Measurements from ENCODE around the gene MRPL42.
A peak's percentile ranks its signal among the peaks of the same experiment; 100 is the strongest.

The MRPL42 gene

DNA sequence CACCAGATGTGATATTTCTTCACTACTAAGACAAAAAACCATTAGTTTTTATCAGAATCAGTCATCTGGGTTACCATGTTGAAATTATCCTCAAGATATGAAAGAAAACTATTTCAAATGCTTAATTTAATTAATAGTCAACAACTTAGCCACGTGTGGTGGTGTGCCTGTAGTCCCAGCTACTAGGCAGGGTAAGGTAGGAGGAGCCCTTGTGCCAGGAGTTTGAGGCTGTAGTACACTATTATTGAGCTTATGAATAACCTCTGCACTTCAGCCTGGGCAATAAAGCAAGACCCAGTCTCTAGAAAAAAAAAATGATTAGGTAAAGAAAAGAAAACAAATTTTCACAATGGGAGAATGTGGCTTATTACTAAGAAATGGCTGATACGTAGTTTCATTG lies 33.4 kb downstream of the MRPL42 start:
- no peak for DNase-seq

DNA sequence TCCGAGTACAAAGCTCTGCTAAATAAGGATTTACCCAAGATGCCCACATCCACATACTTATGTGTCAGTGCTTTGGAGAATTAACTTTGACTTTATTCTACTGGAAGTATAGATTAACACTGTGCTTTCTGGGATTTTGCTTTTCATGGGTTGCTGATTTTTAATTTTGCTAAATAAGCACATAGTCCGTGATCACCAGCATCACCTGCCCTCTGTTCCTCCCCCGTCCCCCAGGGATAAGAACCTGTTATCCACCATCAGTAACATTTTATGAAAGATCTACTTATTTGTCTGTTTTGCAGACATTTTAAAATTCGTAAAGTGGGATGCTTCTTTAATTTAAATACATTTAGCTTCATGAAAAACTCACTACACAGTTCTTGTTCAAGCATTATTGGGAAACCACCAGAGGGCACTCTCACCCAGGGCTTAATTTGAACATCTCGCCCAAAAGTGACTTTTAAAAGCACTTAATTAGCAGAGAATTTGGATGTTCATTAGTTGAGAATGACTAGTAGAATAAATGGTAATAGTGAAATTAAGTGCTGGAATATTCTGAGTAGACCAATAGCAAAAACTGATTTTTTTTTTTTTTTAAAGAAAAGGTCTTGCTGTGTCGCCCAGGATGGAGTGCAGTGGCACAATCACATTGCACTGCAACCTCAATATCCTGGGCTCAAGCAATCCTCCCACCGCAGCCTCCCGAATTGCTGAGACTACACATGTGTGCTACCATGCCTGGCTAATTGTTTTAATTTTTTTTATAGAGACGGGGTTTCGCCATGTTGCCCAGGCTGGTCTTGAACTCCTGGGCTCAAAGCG lies 35.7 kb downstream of the MRPL42 start:
- peak; percentile 62 for DNase-seq

DNA sequence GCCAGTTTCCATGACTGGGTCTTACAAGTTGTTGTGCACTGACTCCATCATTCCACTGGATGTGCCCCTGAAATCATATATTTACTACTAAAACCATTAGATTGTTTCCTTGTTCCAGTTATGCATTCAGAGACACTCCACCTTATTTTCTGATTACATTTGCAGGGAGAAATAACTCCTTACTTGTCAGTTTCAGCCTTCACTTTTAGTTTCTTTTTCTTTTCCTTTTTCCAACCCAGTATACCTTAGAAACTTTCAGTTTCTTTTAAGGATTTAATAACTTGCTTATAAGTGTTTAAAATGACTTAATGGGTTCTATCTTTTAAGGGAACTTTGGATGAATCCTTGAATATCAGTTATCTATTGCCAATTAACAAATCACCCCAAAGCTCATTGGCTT lies 39.9 kb downstream of the MRPL42 start:
- DNase-seq = no peak

DNA sequence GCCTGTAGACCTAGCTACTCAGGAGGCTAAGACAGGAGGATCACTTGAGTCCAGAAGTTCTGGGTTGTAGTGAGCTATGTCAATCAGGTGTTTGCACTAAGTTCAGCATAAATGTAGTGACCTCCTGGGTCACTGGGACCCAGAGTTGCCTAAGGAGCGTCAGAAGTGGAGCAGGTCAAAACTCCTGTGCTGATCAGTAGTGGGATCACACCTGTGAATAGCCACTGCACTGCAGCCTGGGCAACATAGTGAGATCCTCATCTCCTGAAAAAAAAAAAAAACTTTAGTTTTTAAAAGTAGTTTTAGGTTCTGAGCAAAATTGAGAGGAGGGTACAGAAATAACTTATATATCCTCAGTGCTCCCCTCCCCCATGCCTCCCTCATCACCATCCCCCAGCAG lies 42.2 kb downstream of the MRPL42 start:
- no peak for DNase-seq

DNA sequence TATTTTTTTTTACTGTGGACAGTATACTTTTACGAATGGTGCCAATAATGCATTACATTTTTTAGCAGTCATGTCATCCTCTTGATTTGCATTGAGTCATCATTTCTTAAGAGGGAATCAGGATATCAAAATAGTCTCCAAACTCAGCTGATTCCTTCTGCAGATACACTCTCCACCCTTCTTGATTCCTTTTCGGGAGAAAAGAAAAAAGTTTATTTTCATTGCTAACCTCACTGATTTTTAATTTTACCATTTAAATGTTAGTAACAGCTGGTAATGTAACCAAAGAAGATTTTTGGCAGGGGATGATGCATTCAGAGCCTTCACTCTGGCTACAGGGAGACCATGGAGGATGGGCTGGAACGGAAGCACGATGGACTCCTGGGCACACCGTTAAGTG lies 47.5 kb downstream of the MRPL42 start:
- DNase-seq = no peak

DNA sequence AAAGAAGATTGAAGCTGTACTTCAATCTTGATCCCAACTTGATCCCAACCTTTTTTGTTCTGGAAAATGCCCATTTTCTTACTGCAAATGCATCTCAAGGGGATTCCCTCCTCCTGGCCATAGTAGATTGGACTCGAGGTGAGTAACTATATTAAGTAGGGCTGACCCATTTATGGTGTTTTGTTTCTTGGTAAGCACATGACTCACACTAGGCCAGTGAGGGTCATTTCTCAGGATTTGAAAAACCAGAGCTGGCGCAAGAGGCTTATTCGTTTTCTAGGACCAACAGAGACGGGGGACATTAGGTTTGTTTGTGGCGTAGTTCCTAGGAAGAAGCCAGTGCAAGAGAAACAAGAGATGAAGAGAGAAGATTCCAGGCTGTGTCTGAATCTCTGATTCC lies 51.4 kb downstream of the MRPL42 start:
- DNase-seq = no peak

DNA sequence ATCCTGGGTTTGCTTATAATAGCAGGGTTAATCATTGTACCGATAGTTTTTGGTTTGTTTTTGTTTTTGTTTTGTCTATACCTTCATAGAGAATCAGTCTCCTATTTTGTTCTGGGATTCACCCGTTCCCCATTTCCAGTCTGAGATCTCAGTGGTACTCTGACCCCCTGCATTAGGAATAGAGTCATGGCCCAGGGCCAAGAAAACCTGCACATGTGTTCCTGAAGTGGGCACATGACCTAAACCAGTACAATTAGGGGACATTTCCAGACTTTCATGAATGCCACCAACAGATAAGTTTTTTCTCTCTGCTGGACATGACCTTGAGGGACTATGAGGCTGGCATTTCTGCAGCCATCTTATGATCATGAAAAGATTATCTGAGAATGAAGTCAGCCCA lies 52.5 kb downstream of the MRPL42 start:
- DNase-seq = no peak

DNA sequence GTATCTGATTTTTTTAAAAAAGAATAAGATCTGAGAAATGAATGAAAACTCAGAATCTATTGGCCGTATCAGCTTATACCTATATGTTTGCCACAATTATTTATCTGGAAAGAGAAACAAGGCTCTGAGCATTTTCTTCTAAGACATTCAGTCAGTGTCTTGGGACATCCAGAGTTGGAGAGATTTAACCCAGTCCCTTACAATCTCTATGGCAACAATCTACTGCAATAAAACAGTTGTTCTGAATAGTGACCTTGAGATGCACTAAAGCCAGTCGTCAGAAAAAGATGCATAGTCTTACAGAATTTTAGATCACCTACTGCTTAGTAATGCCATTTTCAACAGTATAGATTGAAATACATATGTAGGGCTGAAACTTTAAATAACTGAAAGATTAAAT lies 53.1 kb downstream of the MRPL42 start:
- DNase-seq = no peak

DNA sequence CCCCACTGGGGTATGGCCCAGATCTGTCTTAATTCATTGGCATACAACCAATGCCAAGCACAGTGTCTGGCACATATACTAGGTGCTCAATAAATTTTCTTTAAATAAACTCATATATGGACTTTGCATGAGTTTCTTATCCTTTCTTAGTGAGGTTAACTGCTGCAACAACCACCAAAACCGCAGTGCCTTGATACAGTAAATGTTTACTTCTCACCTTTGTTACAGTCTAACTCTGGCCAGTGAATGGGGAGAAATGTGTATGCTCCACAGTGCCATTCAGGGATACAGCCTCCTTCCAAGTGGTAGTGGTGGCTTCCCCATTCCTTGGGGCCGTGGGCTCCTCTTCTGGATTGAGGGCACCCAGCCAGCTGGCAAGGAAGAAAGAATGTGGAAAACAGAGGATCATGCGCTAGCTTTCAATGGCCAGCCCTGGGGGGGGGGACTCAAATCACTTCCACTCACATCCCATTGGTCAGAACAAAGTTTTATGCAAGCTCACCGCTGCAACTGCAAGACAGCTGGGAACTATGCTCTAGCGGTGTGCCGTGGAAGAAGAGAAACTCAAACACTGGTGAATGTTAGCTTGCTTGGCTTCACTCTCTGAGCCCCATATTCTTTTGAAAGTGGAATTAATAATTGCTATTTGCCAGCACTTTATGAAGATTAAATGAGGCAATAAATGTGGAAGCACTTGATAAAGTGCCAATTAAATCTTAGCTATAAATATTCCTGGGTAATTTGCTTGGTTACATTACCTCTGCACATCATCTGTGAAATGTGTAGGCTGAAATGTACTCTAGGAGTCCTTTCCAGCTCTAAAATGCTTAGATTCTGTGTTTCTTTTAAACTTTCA lies 54.1 kb downstream of the MRPL42 start:
- no peak for DNase-seq

DNA sequence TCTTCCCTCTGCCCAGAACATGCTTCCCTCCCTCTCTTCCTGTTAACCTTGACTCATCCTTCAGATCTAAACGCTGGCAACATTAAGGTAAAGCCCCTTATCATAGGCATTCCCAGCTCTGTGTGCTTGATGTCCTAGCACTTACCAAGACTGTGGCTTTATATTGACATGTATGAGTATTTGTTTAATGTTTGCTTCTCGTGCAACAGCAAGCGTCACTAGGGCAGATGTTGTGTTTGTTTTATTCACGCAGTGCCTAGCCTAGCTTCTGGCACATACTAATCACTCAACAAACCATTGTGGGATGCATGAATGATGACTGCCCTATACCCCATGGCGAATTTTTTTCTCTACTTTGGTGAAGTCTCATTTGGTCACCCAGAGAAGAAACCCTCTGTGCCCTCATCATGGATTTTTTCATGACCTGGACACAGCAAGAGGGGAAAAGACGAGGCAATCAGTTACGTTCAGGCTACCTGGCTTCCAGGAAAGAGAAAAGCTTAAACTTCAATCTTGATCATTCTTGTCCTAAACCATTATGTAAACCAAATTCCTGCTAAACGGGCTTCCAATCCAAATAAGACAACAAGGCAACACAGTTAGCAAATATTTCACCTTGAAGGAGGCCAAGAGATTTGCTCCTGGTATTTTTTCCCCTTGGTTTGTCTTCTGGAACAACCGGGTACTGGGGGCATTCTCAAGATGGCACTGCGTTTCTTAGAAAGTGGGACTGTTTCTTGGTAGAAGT lies 57.2 kb downstream of the MRPL42 start:
- DNase-seq = no peak

DNA sequence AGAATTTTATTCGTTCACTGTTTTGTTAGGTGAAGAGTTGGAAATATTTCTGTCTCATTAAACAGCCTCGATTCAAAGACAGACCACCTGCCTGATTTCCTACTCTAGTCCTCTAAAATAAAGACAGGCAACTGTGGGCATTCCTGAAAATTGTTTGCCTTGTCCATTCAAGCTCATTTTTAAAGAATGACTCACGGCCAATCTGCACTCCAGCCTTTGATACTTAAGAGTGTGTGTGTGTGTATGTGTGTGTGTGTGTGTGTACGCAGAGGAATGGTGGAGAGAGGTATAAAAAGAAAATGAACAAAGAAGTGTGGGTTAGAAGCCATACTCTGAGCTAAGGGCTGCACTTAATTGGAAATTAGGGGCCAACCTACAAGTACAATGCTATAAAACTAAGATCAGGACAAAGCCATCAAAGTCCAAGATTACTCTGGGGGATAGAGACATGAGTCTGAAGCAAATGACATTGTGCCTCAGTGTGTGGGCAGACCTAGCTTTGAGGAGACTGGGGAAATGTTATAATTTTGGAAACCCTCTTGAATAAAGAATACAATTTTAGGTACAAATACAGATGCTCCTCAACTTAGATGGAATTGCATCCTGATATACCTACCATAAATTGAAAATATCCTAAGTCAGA lies 59.6 kb downstream of the MRPL42 start:
- DNase-seq = no peak

DNA sequence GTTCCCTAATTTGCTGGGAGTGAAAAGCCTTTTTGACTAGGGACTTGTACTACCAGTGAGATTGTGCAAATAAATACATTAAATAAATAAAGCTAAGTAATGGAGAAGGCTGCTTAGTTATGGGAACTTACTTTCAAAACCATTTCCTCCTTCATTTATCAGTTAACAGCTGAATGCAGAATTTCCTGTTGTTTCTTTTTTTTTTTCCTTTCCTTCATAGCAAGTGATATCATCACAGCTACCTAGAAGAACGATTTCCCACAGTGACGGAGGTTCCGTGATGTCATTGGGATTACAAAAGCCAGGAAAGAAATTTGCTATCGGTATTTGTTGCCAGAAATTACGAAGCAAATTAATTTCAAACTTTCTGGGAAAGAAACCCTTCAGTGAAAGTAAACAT lies 63.0 kb downstream of the MRPL42 start:
- no peak for DNase-seq

DNA sequence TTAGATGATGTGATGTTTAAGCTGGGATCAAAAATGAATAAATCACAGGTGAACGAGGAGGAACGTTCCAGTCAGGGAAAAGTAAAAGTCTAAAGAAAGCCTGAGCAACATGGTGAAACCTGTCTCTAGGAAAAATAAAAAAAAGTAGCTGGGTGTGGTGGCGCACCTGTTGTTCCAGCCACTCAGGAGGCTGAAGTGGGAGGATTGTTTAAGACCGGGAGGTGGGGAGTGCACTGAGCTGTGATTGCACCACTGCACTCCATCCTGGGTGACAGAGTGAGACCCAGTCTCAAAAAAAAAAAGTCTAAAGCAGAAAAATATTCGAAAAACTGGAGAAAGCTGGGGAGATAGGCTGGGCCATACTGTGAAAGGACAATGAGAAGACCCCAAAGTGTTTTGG lies 66.0 kb downstream of the MRPL42 start:
- no peak for DNase-seq

DNA sequence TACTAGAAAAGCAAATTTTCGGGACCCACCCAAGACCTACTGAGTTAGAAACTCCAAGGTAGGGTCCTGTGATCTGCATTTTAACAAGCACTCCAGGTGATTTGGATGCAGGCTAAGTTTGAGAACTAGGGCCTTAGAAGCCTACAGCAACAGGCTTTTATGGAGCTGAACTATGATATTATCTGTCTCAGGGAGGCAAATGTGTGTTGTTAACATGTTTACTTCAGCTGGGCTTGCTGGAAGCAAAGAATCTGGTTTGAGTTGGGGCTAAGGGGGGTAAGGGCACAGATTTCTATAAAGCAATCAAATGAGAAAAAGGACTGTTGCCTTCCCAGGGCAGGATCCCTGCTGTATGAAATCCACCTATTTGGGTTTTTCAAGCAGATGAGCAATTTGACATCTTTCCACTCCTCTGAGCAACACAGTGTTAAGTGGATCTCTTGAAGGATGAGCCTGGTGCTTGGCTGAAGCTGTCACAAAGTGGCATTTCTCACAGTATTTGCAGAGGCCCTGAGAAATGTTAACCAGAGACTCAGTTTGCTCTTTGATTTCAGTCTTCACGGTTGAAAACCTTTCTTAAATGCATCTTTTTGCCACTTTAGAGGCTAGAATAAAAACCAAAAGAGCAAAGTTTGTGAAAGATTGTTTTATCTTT lies 68.9 kb downstream of the MRPL42 start:
- no peak for DNase-seq

DNA sequence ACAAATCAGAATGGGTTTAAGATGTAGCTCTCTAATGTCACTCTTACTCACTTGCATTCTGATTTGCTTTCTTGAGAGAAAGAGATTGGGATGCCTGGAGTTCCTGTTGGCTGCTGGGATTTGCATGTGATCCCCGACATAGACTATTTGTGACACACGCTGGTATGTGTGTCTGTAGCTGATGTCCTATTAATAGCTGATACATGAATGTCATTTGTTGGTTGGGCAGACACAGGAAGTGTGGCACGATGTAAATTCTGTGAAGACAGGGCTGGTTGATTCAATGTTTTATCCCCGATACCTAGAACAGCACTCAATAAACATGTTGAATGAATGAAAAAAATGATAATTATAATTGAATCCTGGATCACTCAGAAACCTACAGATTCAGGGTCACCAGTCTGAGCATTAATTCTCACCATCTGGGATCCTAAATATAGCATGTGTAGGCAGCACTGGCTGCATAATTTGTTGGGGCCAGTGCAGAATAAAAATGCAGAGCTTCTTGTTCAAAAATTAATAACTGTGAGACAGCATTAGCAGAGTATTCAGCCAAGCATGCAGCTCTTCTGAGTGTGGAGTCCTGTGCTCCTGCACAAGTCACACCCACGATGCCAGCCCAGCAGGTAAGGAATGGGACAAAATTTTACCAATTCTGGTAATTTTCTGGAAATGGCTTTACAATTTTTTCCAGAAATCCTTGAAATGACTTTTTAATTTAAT lies 69.6 kb downstream of the MRPL42 start:
- DNase-seq = no peak

DNA sequence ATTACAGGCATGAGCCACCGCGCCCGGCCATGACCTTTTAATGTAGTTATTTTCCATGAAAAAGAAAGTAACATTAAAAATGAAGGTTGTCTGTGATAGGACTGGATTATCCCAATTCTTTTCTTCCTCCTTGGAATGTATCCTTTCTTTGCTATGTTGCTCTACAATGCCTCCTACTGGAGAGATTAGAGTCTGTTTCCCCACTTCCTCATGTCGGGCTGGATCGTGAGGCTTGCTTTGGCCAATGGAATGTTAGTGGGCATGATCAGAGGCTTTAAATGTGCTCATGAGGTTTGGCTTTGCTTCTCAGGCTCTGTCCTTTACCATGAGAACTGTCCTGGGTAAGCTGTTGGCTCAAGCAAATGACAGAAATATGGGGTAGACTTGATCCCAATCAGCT lies 70.5 kb downstream of the MRPL42 start:
- DNase-seq = no peak

DNA sequence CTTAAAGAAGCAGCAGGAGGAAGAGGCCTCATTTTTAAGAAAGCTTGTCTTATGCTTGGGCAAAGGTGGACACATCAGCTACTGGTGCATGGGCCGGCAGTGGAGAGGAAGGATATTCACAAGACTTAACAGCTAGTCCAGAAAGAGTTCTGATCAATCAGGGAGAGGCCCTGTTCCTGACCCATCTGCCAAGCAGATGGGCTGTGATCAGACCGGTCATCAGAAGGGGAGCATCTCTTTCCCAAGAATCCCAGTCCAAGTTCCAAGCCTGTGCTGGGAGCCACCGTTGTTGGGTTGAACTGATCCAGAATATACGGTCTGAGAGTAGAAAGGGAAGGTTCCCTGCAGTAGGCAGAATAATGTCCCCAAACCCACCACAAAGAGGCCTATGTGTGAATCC lies 72.5 kb downstream of the MRPL42 start:
- DNase-seq = no peak

DNA sequence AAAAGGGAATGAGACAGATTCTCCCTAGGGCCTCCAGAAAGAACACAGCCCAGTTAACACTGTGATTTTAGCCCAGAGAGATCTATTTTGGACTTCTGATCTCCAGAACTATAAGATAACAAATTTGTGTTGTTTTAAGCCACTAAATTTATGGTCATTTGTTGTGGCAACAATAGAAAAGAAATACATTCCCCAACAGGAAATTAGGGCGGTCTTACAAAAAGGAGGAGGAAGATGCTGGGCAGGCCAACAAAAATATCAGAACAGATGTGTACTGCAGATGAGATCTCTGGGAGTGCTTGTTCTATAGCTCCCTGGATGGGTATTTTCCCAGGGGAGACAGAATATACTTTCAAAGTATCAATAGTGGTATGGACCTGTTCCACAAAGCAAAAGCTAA lies 73.2 kb downstream of the MRPL42 start:
- DNase-seq = no peak

DNA sequence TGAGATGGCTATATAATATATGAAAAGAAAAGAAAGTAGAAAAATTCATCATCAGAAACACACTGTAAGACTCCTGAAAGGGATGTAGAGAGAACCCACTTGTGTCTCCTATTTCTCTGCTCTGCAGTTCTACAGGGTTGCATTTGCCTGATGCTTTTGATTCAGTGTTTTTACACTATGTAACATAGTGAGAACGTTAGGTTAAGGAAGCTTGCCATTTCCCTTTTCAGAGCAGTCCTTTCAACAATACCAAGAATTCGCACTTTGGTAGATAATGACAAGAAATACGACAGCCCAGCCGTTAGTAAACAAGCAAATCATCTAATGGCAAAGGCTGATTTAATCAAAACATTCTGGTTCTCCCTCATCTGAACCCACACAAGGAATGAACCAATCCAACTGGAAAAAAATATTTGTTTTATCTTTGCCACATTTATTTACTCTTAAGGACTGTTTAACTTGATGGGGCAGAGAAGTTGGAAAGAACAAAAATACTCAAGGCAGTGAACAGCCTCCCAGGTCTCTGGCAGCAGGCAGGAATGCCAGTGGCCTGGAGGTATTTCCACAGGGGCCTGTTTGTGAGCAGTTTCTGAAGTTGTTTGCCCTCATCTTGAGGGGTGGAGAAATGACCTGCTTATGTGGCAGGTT lies 74.4 kb downstream of the MRPL42 start:
- DNase-seq = no peak

DNA sequence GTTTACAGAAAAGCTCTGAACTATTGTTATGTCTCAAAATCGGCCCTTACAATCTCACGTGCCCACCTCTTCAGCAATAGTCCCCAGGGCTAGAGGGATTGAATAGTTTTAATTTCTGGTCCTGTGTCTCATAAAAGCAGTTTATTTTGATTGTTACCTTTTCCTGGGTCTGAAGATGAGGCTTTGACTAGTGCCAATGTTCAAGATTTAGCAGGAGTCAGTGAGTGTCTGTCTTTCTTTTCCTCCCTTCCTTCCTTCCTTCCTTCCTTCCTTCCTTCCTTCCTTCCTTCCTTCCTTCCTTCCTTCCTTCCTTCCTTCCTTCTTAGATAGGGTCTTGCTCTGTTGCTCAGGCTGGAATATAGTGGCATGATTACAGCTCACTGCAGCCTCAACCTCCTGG lies 80.5 kb downstream of the MRPL42 start:
- no peak for DNase-seq

DNA sequence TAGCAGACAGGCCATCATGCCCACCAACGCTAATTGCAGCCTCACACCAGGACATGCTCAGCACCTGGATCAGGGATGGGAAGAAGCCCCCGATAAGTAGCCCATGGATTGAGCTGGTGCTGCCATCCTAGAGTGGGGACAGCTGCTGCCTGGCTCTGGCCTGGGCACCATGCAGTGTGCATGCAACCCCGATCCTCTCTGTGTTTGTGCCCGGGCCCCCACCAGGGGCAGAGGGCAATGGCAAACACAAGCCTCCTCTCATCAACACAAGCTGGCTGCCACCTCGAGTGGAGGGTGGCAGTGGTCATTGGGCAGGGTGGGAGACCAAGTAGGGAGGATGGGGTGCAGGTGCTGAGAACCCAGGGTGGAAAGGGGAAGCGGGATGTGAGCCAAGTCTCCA lies 81.9 kb downstream of the MRPL42 start:
- DNase-seq = no peak
